GM12878 (cell line): ENCODE measurements around the gene TMSB4X. TPM values are rescaled to one million over a fixed set of nuclear protein-coding genes. Genes with fewer than 3 reads are reported as not detected.

Source experiments
- ATAC-seq: fragments of 200-7000 bp; cut with Tn5 transposase; 3 replicates; pipeline ENCODE4 v1.9.1; 2020; ENCODE audit warnings: mild to moderate bottlenecking, moderate library complexity
- BruUV-seq: library from RNA; stranded (reverse); fragments of 400-500 nt; replicated peaks from 2 replicates; lab custom pipeline; 2021; lab: Mats Ljungman, UMichigan
- CTCF ChIA-PET: fragments of 300-600 bp; sonication (Branson Sonifier 250); formaldehyde crosslinking; extraction: SDS; loops from one replicate; lab custom pipeline; 2021; ENCODE audit warnings: inconsistent platforms; lab: Yijun Ruan, JAX
- POLR2A ChIA-PET: fragments of 350-600 bp; formaldehyde crosslinking; extraction: SDS; loops from one replicate; lab custom pipeline; 2021; ENCODE audit warnings: inconsistent platforms; lab: Charles Lee
- RAD21 ChIA-PET: fragments of 300-600 bp; sonication (Branson Sonifier 250); formaldehyde crosslinking; loops from one replicate; lab custom pipeline; 2023; ENCODE audit warnings: antibody characterized with exemption; ENCODE audit not compliant: unreplicated experiment; lab: Charles Lee
- SMC1A ChIA-PET: fragments of 300-600 bp; sonication (Branson Sonifier 250); formaldehyde crosslinking; loops from one replicate; lab custom pipeline; 2023; ENCODE audit not compliant: unreplicated experiment, uncharacterized antibody; lab: Charles Lee
- DNase-seq: peaks from one replicate; pipeline ENCODE4 v3.0.0-alpha.2; 2011; ENCODE audit warnings: low read depth, low spot score
- FAIRE-seq: peaks from 3 replicates; lab custom pipeline; 2011; peaks lifted over from hg19 to GRCh38; lab: Jason Lieb, UNC
- H2AFZ ChIP-seq: 2 replicates; pipeline ENCODE4 v1.6.0; 2011; ENCODE audit warnings: low read depth, low read length, control low read depth; ENCODE audit not compliant: control insufficient read depth
- H3K27ac ChIP-seq: 2 replicates; pipeline ENCODE4 v1.5.1; 2011; ENCODE audit warnings: control low read depth; ENCODE audit not compliant: control insufficient read depth, insufficient read depth
- H3K27me3 ChIP-seq, 2 experiments: replicated peaks in 1 of 2; 2 replicates each; pipeline versions ENCODE4 v1.6.0 to v1.6.1; 2011; ENCODE audit warnings: low read length in 1 of 2; ENCODE audit not compliant: control insufficient read depth in 2 of 2, insufficient read depth in 2 of 2
- H3K36me3 ChIP-seq, 2 experiments: 2 replicates each; pipeline ENCODE4 v1.5.1; 2011; ENCODE audit warnings: low read length in 1 of 2; ENCODE audit not compliant: control insufficient read depth in 2 of 2, insufficient read depth in 2 of 2
- H3K4me1 ChIP-seq: 2 replicates; pipeline ENCODE4 v1.6.1; 2011; ENCODE audit warnings: mild to moderate bottlenecking, low read length, moderate library complexity, mixed read lengths; ENCODE audit not compliant: control insufficient read depth, insufficient read depth
- H3K4me2 ChIP-seq: 2 replicates; pipeline ENCODE4 v1.6.0; 2011; ENCODE audit warnings: control low read depth; ENCODE audit not compliant: control insufficient read depth, insufficient read depth
- H3K4me3 ChIP-seq: fragments of 200-600 bp; sonication (generic); 2 replicates; pipeline ENCODE4 v1.5.1; 2016
- H3K79me2 ChIP-seq: 2 replicates; pipeline ENCODE4 v1.6.0; 2011; ENCODE audit warnings: low read length; ENCODE audit not compliant: control insufficient read depth, insufficient read depth
- H3K9ac ChIP-seq: 2 replicates; pipeline ENCODE4 v1.8.0; 2011; ENCODE audit warnings: low read length, control low read depth, mixed read lengths; ENCODE audit not compliant: control insufficient read depth, insufficient read depth
- H3K9me3 ChIP-seq: replicated peaks from 3 replicates; pipeline ENCODE4 v1.5.1; 2011; ENCODE audit warnings: mild to moderate bottlenecking, low read length; ENCODE audit not compliant: control insufficient read depth, insufficient read depth
- H4K20me1 ChIP-seq: 2 replicates; pipeline ENCODE4 v1.6.0; 2011; ENCODE audit not compliant: control insufficient read depth, insufficient read depth
- ESRRA ChIP-seq: IDR thresholded peaks from 2 replicates; pipeline ENCODE4 v1.6.1; 2012; ENCODE audit warnings: mild to moderate bottlenecking, low read length, improper control_type of control experiment
- ETV6 ChIP-seq, 2 experiments: fragments of 450-650 bp in 1 of 2; IDR thresholded peaks in 1 of 2; conservative IDR thresholded peaks in 1 of 2; 2 replicates each; pipeline ENCODE4 v1.6.1; 2014; ENCODE audit warnings: antibody characterized with exemption in 1 of 2, borderline replicate concordance in 1 of 2, low read depth in 1 of 2, mild to moderate bottlenecking in 1 of 2, moderate library complexity in 1 of 2
- GABPA ChIP-seq: IDR thresholded peaks from 2 replicates; pipeline ENCODE4 v1.6.1; 2014; ENCODE audit warnings: antibody characterized with exemption, low read depth, mild to moderate bottlenecking, inconsistent platforms
- HDAC6 ChIP-seq: fragments of 200-600 bp; sonication (generic); IDR thresholded peaks from one replicate; pipeline ENCODE4 v1.8.0; 2017; ENCODE audit warnings: antibody characterized with exemption; ENCODE audit not compliant: unreplicated experiment
- KLF5 ChIP-seq: fragments of 450-650 bp; IDR thresholded peaks from 2 replicates; pipeline ENCODE4 v1.6.1; 2014; ENCODE audit warnings: mild to moderate bottlenecking; ENCODE audit not compliant: partially characterized antibody
- NFIC ChIP-seq: IDR thresholded peaks from 2 replicates; pipeline ENCODE4 v1.6.1; 2012; ENCODE audit warnings: low read depth, mild to moderate bottlenecking, inconsistent platforms, low read length, moderate library complexity
- NR2F1 ChIP-seq: fragments of 450-650 bp; conservative IDR thresholded peaks from 2 replicates; pipeline ENCODE4 v1.6.1; 2017; ENCODE audit warnings: mild to moderate bottlenecking
- RB1 ChIP-seq: fragments of 450-650 bp; formaldehyde crosslinking; IDR thresholded peaks from 2 replicates; pipeline ENCODE4 v1.6.1; 2017; ENCODE audit warnings: mild to moderate bottlenecking, borderline replicate concordance
- SMAD5 ChIP-seq: IDR thresholded peaks from 2 replicates; pipeline ENCODE4 v1.6.1; 2016; ENCODE audit warnings: antibody characterized with exemption, low read depth
- SMC3 ChIP-seq: IDR thresholded peaks from 2 replicates; pipeline ENCODE4 v1.6.1; 2011; ENCODE audit warnings: low read length, improper control_type of control experiment, borderline replicate concordance
- SRF ChIP-seq, 2 experiments: IDR thresholded peaks; 2 replicates each; pipeline ENCODE4 v1.6.1; 2011; ENCODE audit warnings: low read depth in 2 of 2, low read length in 2 of 2, mild to moderate bottlenecking in 1 of 2, moderate library complexity in 1 of 2
- TCF12 ChIP-seq: IDR thresholded peaks from 2 replicates; pipeline ENCODE4 v1.6.1; 2011; ENCODE audit warnings: low read depth, mild to moderate bottlenecking, low read length
- ZSCAN29 ChIP-seq: fragments of 450-650 bp; IDR thresholded peaks from 2 replicates; pipeline ENCODE4 v1.6.1; 2017; ENCODE audit warnings: mild to moderate bottlenecking, moderate library complexity
- WGBS: methylation state at CpG from one replicate; pipeline ENCODE4 v1.1.6; 2016; ENCODE audit warnings: low lambda C conversion rate; ENCODE audit not compliant: insufficient replicate concordance, insufficient coverage; ENCODE audit errors: missing lambda C conversion rate; 5-methylcytosine and 5-hydroxymethylcytosine counted together
- in situ Hi-C: fragments of 300-500 bp; cut with MboI; formaldehyde crosslinking; loops from 9 replicates; pipeline ENCODE4 v1.14.3; 2018; ENCODE audit warnings: mixed read lengths
- intact Hi-C: fragments of 100-400 bp; cut with micrococcal nuclease; formaldehyde crosslinking; loops from one replicate; pipeline ENCODE4 v1.14.2; 2022; ENCODE audit not compliant: unreplicated experiment
- polyA plus RNA-seq, 11 experiments: library from polyadenylated mRNA; depleted of rRNA in 4 of 11; unstranded in 6 of 11; stranded (reverse) in 5 of 11; fragments of >200 nt; fragmentation: Nextera tagmentation in 4 of 11; fragmentation: Illumina TruSeq in 1 of 11; extraction: Ambion mirVana in 4 of 11; extraction: Trizol in 1 of 11; gene quantifications; 1 replicate in 1 of 11; 2 replicates in 10 of 11; pipeline versions ENCODE4 v1.2.1 to v1.2.3, GENCODE V29; 2011 to 2016; ENCODE audit warnings: inconsistent platforms in 2 of 11, missing spikeins in 2 of 11, low read depth in 1 of 11
- total RNA-seq, 4 experiments: library from RNA; depleted of rRNA in 3 of 4; stranded (reverse); fragments of >200 nt in 3 of 4; fragmentation: Illumina TruSeq in 1 of 4; extraction: Trizol in 1 of 4; gene quantifications; 2 replicates each; pipeline versions ENCODE4 v1.2.1 to v1.2.3, GENCODE V29; 2013 to 2021
- TF ChIP-seq, protein P1 (sequence below): fragments of 450-650 bp; IDR thresholded peaks from 2 replicates; pipeline ENCODE4 v1.6.1; 2016; ENCODE audit warnings: mild to moderate bottlenecking
- TF ChIP-seq, protein P2 (sequence below): IDR thresholded peaks from 2 replicates; pipeline ENCODE4 v1.6.1; 2012; ENCODE audit warnings: low read length, inconsistent platforms
- TF ChIP-seq, protein P3 (sequence below): fragments of 450-650 bp; IDR thresholded peaks from 2 replicates; pipeline ENCODE4 v1.6.1; 2017; ENCODE audit warnings: mild to moderate bottlenecking, moderate library complexity

The TMSB4X gene
- total and polyA plus RNA-seq, 10 of the 15 experiments (the other 5 are each of a cell fraction or from before 2014, with no cell fraction given) = 13,924 to 37,234 (median 23,705) TPM

DNA sequence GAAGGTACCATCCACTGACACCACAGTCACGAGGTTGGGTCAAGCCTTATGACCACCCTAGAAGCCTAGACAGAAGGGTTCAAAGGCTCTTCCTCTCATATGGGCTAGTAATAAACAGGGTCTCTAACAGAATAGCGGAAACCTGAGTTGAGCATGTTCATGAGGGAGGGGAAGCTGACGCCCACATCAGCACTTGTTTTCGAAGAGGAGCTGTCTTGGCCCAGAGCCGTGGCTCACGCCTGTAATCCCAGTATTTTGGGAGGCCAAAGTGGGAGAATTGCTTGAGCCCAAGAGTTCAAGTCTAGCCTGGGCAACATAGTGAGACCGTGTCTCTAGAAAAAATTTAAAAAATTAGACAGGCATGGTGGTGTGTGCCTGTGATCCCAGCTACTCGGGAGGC, 21.5 kb upstream of the TMSB4X start (continued):
- TF ChIP-seq SMAD5 (no peak), GABPA (no peak), SRF (IDR thresholded peaks at IDR 0.05; ENCODE audit: low read depth in 2 of 2, low read length in 2 of 2) (no peak), NFIC (no peak)

DNA sequence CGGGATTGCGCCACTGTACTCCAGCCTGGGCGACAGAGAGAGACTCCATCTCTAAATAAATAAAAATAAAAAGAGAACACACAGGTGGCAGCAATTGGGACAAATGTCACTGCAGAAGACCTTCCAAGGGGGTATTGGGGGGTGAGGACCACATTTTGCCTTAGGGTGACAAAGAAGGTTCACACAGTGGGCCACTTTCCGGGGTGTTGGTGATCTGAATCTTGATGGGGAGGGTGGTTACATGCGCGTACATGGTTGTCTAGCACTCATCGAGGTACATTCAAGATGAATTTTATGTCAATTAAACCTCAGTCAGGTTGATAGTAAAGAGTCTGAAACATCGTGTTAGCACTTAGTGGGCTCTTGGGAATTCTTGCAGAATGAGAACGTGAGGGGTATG, 20.5 kb upstream of the TMSB4X start:
- H4K20me1 ChIP-seq = no peaks in the 10 kb centered on the region
- ChIA-PET RAD21 (interaction anchor here (0.9 to 15.5 kb wide), 9 partner anchors 19 to 534 kb away, joined by 3 to 549 read pairs (median 29); partner anchors contain the start of gene TMSB4X), CTCF (interaction anchor here (1.5 to 6.4 kb wide), 4 partner anchors 44 to 533 kb away, joined by 4 to 37 read pairs (median 8); no protein-coding TSS in a partner anchor), SMC1A (interaction anchor here (7.8 to 18.8 kb wide), 4 partner anchors 7 to 129 kb away, joined by 35 to 632 read pairs (median 380); partner anchors contain the start of gene TMSB4X), POLR2A (interaction anchor here (0.6 to 7.7 kb wide), 7 partner anchors 19 to 134 kb away, joined by 3 to 138 read pairs (median 6); partner anchors contain the start of gene TMSB4X)
- H3K9me3 ChIP-seq = no peaks in the 10 kb centered on the region
- no peak overlapping the region for H2AFZ ChIP-seq
- peak overlapping the region; percentile 53 for H3K4me2 ChIP-seq
- H3K27ac ChIP-seq = peak overlapping the region; percentile 99
- no TSS peak for BruUV-seq
- no peaks in the 10 kb centered on the region for H3K36me3 ChIP-seq
- FAIRE-seq = no peak
- H3K9ac ChIP-seq = peak overlapping the region; percentile 65
- H3K27me3 ChIP-seq = no peaks in the 10 kb centered on the region
- in situ Hi-C loops = loop anchor here (5.0 to 25.0 kb wide), 4 partner anchors 133 to 1070 kb away; partner anchors contain the start of genes GEMIN8 and TCEANC
- intact Hi-C loops = loop anchor here (10.0 kb wide), 1 partner anchor 740 kb away; no protein-coding TSS in a partner anchor
- ATAC-seq = no peak
- H3K4me1 ChIP-seq = peaks cover 55% of the 10 kb centered on the region
- WGBS = 72% methylated on average over 9 of the region's 9 CpGs
- no peak for DNase-seq
- H3K79me2 ChIP-seq = peaks cover 39% of the 10 kb centered on the region
- 0 out of 2 replicates have a peak overlapping the region, but pooled peaks have one; percentile 32 for H3K4me3 ChIP-seq
- TF ChIP-seq, protein P1, sequence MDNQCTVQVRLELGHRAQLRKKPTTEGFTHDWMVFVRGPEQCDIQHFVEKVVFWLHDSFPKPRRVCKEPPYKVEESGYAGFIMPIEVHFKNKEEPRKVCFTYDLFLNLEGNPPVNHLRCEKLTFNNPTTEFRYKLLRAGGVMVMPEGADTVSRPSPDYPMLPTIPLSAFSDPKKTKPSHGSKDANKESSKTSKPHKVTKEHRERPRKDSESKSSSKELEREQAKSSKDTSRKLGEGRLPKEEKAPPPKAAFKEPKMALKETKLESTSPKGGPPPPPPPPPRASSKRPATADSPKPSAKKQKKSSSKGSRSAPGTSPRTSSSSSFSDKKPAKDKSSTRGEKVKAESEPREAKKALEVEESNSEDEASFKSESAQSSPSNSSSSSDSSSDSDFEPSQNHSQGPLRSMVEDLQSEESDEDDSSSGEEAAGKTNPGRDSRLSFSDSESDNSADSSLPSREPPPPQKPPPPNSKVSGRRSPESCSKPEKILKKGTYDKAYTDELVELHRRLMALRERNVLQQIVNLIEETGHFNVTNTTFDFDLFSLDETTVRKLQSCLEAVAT = no peak
- TF ChIP-seq ESRRA (no peak), ZSCAN29 (no peak), KLF5 (no peak), TCF12 (no peak), ETV6 (conservative IDR thresholded peaks at IDR 0.05 in 1 of 2, IDR thresholded peaks at IDR 0.05 in 1 of 2; ENCODE audit: borderline replicate concordance in 1 of 2, low read depth in 1 of 2) (no peak), NR2F1 (no peak), SMC3 (no peak), RB1 (no peak), HDAC6 (no peak)
- TF ChIP-seq, protein P2, sequence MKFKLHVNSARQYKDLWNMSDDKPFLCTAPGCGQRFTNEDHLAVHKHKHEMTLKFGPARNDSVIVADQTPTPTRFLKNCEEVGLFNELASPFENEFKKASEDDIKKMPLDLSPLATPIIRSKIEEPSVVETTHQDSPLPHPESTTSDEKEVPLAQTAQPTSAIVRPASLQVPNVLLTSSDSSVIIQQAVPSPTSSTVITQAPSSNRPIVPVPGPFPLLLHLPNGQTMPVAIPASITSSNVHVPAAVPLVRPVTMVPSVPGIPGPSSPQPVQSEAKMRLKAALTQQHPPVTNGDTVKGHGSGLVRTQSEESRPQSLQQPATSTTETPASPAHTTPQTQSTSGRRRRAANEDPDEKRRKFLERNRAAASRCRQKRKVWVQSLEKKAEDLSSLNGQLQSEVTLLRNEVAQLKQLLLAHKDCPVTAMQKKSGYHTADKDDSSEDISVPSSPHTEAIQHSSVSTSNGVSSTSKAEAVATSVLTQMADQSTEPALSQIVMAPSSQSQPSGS = no peak
- TF ChIP-seq, protein P3, sequence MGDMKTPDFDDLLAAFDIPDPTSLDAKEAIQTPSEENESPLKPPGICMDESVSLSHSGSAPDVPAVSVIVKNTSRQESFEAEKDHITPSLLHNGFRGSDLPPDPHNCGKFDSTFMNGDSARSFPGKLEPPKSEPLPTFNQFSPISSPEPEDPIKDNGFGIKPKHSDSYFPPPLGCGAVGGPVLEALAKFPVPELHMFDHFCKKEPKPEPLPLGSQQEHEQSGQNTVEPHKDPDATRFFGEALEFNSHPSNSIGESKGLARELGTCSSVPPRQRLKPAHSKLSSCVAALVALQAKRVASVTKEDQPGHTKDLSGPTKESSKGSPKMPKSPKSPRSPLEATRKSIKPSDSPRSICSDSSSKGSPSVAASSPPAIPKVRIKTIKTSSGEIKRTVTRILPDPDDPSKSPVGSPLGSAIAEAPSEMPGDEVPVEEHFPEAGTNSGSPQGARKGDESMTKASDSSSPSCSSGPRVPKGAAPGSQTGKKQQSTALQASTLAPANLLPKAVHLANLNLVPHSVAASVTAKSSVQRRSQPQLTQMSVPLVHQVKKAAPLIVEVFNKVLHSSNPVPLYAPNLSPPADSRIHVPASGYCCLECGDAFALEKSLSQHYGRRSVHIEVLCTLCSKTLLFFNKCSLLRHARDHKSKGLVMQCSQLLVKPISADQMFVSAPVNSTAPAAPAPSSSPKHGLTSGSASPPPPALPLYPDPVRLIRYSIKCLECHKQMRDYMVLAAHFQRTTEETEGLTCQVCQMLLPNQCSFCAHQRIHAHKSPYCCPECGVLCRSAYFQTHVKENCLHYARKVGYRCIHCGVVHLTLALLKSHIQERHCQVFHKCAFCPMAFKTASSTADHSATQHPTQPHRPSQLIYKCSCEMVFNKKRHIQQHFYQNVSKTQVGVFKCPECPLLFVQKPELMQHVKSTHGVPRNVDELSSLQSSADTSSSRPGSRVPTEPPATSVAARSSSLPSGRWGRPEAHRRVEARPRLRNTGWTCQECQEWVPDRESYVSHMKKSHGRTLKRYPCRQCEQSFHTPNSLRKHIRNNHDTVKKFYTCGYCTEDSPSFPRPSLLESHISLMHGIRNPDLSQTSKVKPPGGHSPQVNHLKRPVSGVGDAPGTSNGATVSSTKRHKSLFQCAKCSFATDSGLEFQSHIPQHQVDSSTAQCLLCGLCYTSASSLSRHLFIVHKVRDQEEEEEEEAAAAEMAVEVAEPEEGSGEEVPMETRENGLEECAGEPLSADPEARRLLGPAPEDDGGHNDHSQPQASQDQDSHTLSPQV = no peak
